HL-60 (cell line): ENCODE data around the gene WRAP73.

Experiments used
- POLR2AphosphoS5 ChIP-seq: IDR thresholded peaks from 2 replicates; pipeline ENCODE4 v1.6.1; 2012; ENCODE audit warnings: low read depth
- REST ChIP-seq: IDR thresholded peaks from 2 replicates; pipeline ENCODE4 v1.6.1; 2012; ENCODE audit warnings: low read depth; ENCODE audit not compliant: insufficient replicate concordance
- TF ChIP-seq, protein P1 (sequence below): IDR thresholded peaks from one replicate; pipeline ENCODE4 v1.5.1; 2011; ENCODE audit warnings: low read length, control low read depth, inconsistent platforms; ENCODE audit not compliant: insufficient read depth

GRCh38 chr1:3696689-3697088 is 46.8 kb upstream of the WRAP73 start:
- TF ChIP-seq REST (no peak), POLR2AphosphoS5 (no peak)
- TF ChIP-seq, protein P1, sequence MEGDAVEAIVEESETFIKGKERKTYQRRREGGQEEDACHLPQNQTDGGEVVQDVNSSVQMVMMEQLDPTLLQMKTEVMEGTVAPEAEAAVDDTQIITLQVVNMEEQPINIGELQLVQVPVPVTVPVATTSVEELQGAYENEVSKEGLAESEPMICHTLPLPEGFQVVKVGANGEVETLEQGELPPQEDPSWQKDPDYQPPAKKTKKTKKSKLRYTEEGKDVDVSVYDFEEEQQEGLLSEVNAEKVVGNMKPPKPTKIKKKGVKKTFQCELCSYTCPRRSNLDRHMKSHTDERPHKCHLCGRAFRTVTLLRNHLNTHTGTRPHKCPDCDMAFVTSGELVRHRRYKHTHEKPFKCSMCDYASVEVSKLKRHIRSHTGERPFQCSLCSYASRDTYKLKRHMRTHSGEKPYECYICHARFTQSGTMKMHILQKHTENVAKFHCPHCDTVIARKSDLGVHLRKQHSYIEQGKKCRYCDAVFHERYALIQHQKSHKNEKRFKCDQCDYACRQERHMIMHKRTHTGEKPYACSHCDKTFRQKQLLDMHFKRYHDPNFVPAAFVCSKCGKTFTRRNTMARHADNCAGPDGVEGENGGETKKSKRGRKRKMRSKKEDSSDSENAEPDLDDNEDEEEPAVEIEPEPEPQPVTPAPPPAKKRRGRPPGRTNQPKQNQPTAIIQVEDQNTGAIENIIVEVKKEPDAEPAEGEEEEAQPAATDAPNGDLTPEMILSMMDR: no peak
